ENCODE results near the gene MAG. TPM values are rescaled to one million over a fixed set of nuclear protein-coding genes. Genes with fewer than 3 reads are reported as not detected.

MAG gene
- total and polyA plus RNA-seq, 10 of the 15 experiments (the other 5 are each of a cell fraction or from before 2014, with no cell fraction given), result 0.03 to 0.82 (median 0.17) TPM; not detected in 2

DNA sequence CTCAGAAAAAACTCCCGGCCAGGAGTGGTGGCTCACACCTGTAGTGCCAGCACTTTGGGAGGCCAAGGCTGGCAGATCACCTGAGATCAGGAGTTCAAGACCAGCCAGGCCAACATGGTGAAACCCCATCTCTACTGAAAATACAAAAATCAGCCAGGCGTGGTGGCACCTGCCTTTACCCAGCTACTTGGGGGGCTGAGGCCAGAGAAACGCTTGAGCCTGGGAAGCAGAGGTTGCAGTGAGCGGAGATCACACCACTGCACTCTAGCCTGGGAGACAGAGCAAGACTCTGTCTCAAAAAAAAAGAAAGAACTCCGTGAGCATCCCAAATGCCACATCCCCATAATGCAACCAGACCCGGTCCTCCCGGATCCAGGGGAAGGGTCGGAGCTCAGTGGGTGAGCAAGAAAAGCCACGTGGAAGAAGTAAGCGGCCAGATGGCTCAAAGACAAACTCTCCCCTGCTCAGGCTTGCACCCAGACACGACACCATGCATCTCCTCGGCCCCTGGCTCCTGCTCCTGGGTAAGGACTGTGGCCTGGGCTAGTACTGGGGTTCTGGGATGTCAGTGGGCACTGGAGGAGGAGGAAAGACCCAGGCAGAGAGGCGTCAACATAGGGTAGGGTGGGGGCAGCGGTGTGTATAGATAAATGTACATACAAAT lies 39.7 kb downstream of the MAG start (continued):
- TF ChIP-seq, protein P1, sequence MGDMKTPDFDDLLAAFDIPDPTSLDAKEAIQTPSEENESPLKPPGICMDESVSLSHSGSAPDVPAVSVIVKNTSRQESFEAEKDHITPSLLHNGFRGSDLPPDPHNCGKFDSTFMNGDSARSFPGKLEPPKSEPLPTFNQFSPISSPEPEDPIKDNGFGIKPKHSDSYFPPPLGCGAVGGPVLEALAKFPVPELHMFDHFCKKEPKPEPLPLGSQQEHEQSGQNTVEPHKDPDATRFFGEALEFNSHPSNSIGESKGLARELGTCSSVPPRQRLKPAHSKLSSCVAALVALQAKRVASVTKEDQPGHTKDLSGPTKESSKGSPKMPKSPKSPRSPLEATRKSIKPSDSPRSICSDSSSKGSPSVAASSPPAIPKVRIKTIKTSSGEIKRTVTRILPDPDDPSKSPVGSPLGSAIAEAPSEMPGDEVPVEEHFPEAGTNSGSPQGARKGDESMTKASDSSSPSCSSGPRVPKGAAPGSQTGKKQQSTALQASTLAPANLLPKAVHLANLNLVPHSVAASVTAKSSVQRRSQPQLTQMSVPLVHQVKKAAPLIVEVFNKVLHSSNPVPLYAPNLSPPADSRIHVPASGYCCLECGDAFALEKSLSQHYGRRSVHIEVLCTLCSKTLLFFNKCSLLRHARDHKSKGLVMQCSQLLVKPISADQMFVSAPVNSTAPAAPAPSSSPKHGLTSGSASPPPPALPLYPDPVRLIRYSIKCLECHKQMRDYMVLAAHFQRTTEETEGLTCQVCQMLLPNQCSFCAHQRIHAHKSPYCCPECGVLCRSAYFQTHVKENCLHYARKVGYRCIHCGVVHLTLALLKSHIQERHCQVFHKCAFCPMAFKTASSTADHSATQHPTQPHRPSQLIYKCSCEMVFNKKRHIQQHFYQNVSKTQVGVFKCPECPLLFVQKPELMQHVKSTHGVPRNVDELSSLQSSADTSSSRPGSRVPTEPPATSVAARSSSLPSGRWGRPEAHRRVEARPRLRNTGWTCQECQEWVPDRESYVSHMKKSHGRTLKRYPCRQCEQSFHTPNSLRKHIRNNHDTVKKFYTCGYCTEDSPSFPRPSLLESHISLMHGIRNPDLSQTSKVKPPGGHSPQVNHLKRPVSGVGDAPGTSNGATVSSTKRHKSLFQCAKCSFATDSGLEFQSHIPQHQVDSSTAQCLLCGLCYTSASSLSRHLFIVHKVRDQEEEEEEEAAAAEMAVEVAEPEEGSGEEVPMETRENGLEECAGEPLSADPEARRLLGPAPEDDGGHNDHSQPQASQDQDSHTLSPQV (IDR thresholded peaks at IDR 0.05), result no peak
- TF ChIP-seq EGR1 (IDR thresholded peaks at IDR 0.05; ENCODE audit: borderline replicate concordance in 1 of 2, low read depth in 2 of 2, low read length in 2 of 2) (no peak), IRF4 (IDR thresholded peaks at IDR 0.05; ENCODE audit: low read depth, low read length) (no peak), POLR2AphosphoS2 (IDR thresholded peaks at IDR 0.05; ENCODE audit: low read depth, low read length) (0 out of 2 replicates have a peak, but pooled peaks have one; percentile 21), POLR2A (IDR thresholded peaks at IDR 0.05; ENCODE audit: low read depth, low read length) (peak; percentile 73), TCF3 (IDR thresholded peaks at IDR 0.05; ENCODE audit: borderline replicate concordance, insufficient read depth, low read depth, low read length) (no peak), NR2C1 (IDR thresholded peaks at IDR 0.05) (no peak), HDGF (IDR thresholded peaks at IDR 0.05) (0 out of 2 replicates have a peak, but pooled peaks have one; percentile 40), CEBPB (IDR thresholded peaks at IDR 0.05; ENCODE audit: borderline replicate concordance in 1 of 2, low read depth in 2 of 2, low read length in 2 of 2) (no peak)
- TF ChIP-seq, protein P2, sequence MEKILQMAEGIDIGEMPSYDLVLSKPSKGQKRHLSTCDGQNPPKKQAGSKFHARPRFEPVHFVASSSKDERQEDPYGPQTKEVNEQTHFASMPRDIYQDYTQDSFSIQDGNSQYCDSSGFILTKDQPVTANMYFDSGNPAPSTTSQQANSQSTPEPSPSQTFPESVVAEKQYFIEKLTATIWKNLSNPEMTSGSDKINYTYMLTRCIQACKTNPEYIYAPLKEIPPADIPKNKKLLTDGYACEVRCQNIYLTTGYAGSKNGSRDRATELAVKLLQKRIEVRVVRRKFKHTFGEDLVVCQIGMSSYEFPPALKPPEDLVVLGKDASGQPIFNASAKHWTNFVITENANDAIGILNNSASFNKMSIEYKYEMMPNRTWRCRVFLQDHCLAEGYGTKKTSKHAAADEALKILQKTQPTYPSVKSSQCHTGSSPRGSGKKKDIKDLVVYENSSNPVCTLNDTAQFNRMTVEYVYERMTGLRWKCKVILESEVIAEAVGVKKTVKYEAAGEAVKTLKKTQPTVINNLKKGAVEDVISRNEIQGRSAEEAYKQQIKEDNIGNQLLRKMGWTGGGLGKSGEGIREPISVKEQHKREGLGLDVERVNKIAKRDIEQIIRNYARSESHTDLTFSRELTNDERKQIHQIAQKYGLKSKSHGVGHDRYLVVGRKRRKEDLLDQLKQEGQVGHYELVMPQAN (conservative IDR thresholded peaks at IDR 0.05), result no peak
- TF ChIP-seq, protein P3, sequence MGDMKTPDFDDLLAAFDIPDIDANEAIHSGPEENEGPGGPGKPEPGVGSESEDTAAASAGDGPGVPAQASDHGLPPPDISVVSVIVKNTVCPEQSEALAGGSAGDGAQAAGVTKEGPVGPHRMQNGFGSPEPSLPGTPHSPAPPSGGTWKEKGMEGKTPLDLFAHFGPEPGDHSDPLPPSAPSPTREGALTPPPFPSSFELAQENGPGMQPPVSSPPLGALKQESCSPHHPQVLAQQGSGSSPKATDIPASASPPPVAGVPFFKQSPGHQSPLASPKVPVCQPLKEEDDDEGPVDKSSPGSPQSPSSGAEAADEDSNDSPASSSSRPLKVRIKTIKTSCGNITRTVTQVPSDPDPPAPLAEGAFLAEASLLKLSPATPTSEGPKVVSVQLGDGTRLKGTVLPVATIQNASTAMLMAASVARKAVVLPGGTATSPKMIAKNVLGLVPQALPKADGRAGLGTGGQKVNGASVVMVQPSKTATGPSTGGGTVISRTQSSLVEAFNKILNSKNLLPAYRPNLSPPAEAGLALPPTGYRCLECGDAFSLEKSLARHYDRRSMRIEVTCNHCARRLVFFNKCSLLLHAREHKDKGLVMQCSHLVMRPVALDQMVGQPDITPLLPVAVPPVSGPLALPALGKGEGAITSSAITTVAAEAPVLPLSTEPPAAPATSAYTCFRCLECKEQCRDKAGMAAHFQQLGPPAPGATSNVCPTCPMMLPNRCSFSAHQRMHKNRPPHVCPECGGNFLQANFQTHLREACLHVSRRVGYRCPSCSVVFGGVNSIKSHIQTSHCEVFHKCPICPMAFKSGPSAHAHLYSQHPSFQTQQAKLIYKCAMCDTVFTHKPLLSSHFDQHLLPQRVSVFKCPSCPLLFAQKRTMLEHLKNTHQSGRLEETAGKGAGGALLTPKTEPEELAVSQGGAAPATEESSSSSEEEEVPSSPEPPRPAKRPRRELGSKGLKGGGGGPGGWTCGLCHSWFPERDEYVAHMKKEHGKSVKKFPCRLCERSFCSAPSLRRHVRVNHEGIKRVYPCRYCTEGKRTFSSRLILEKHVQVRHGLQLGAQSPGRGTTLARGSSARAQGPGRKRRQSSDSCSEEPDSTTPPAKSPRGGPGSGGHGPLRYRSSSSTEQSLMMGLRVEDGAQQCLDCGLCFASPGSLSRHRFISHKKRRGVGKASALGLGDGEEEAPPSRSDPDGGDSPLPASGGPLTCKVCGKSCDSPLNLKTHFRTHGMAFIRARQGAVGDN (IDR thresholded peaks at IDR 0.05), result peak; percentile 59; the same call in 1 of the 2 replicates
- TF ChIP-seq, protein P4, sequence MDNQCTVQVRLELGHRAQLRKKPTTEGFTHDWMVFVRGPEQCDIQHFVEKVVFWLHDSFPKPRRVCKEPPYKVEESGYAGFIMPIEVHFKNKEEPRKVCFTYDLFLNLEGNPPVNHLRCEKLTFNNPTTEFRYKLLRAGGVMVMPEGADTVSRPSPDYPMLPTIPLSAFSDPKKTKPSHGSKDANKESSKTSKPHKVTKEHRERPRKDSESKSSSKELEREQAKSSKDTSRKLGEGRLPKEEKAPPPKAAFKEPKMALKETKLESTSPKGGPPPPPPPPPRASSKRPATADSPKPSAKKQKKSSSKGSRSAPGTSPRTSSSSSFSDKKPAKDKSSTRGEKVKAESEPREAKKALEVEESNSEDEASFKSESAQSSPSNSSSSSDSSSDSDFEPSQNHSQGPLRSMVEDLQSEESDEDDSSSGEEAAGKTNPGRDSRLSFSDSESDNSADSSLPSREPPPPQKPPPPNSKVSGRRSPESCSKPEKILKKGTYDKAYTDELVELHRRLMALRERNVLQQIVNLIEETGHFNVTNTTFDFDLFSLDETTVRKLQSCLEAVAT (IDR thresholded peaks at IDR 0.05), result peak; percentile 14; the same call in 1 of the 2 replicates

Measured in GM12878 (cell line).